Activated CD4-positive, alpha-beta T cell treated with anti-CD3 and anti-CD28 coated beads, Interleukin-2, Interleukin-4, amounts not matched to agents 100 ng/mL and 50 ng/mL, durations not matched to agents 16 hours and 8 hours (primary cell): ENCODE measurements around the gene EFHD1.
"Not testable (repeated sequence)": the region's sequence is repeated elsewhere in the genome, so short reads cannot be mapped to it uniquely, and the experiment has no call there.

Source experiments
- DNase-seq: peaks from one replicate; pipeline ENCODE4 v3.0.0-alpha.2; 2020; ENCODE audit warnings: low spot score

Gene EFHD1

GRCh38 chr2:232621186-232621585 lies 12.2 kb upstream of the EFHD1 start:
- DNase-seq, result no peak

- DNase-seq, result no peak
Measured at GRCh38 chr2:232622563-232622962, 10.8 kb upstream of the EFHD1 start.

GRCh38 chr2:232623768-232624765 lies 9.3 kb upstream of the EFHD1 start:
- DNase-seq, result no peak

- no peak for DNase-seq
Measured at GRCh38 chr2:232626584-232626983, 6.8 kb upstream of the EFHD1 start.

- no peak for DNase-seq
Measured at GRCh38 chr2:232628466-232629128, 4.8 kb upstream of the EFHD1 start.

- no peak for DNase-seq
Measured at GRCh38 chr2:232629129-232629475, 4.3 kb upstream of the EFHD1 start.

- DNase-seq, result no peak
Measured at GRCh38 chr2:232632229-232632903, 1.0 kb upstream of the EFHD1 start.

GRCh38 chr2:232632904-232633412 lies 446 bp upstream of the EFHD1 start:
- no peak for DNase-seq

- no peak for DNase-seq
Measured at GRCh38 chr2:232634206-232635150, 1.1 kb downstream of the EFHD1 start.

- not testable (repeated sequence) for DNase-seq
Measured at GRCh38 chr2:232635376-232635775, 2.0 kb downstream of the EFHD1 start.

- DNase-seq, result no peak
Measured at GRCh38 chr2:232635820-232636219, 2.4 kb downstream of the EFHD1 start.

GRCh38 chr2:232636788-232637420 lies 3.5 kb downstream of the EFHD1 start:
- DNase-seq, result no peak

GRCh38 chr2:232637866-232638583 lies 4.6 kb downstream of the EFHD1 start:
- DNase-seq, result no peak

- DNase-seq, result no peak
Measured at GRCh38 chr2:232641153-232641848, 7.9 kb downstream of the EFHD1 start.

GRCh38 chr2:232643147-232643425 lies 9.7 kb downstream of the EFHD1 start:
- no peak for DNase-seq

- no peak for DNase-seq
Measured at GRCh38 chr2:232643813-232644347, 10.5 kb downstream of the EFHD1 start.

- no peak for DNase-seq
Measured at GRCh38 chr2:232645061-232645460, 11.7 kb downstream of the EFHD1 start.

GRCh38 chr2:232646726-232647125 lies 13.3 kb downstream of the EFHD1 start:
- no peak for DNase-seq

GRCh38 chr2:232647261-232647660 lies 13.9 kb downstream of the EFHD1 start:
- no peak for DNase-seq

GRCh38 chr2:232649033-232649432 lies 15.6 kb downstream of the EFHD1 start:
- no peak for DNase-seq
